Activated T-cell treated with anti-CD3 and anti-CD28 coated beads, Interleukin-2, amount 50 U/mL, for 24 hours (primary cell): Measurements from ENCODE around the gene CYB5B.
A peak's percentile ranks its signal among the peaks of the same experiment; 100 is the strongest.

Experiments used
- DNase-seq: peaks from one replicate; pipeline ENCODE4 v3.0.0-alpha.2; 2020
- H3K27ac Mint-ChIP-seq: 2 replicates; pipeline ENCODE4 v1.8.0; 2020; ENCODE audit warnings: mild to moderate bottlenecking, mixed read lengths
- H3K27me3 Mint-ChIP-seq: 2 replicates; pipeline ENCODE4 v1.8.0; 2020; ENCODE audit warnings: mixed read lengths
- H3K36me3 Mint-ChIP-seq: 2 replicates; pipeline ENCODE4 v1.8.0; 2020; ENCODE audit warnings: low read depth, mixed read lengths
- H3K4me1 Mint-ChIP-seq: 2 replicates; pipeline ENCODE4 v1.8.0; 2020; ENCODE audit warnings: low read depth, mixed read lengths
- H3K4me3 Mint-ChIP-seq: 2 replicates; pipeline ENCODE4 v1.8.0; 2020; ENCODE audit warnings: mild to moderate bottlenecking, moderate library complexity, mixed read lengths
- H3K9me3 Mint-ChIP-seq: 2 replicates; pipeline ENCODE4 v1.8.0; 2020; ENCODE audit warnings: mixed read lengths

CYB5B gene

DNA sequence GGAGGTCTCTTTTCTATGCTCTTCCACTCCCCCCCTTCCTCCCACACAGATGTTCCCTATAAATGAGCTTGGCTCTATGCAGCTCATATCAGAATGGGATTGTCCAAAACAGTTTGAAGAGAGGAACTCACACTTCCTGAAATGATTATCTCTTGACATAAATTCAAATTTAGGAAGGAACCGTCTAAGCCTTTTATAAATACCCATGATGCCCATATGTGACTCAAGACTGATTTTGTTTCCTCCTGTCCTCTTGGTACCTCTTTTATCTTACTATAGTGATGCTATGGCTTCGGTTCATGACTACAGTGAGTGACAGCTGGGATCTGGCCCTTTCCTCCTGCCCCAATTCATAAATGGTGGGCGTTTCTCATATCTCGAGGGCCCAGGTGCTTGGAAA is 22.0 kb upstream of the CYB5B start:
- Mint-ChIP-seq H3K4me1 (peaks cover 19% of the 10 kb centered on the region), H3K27me3 (no peaks in the 10 kb centered on the region), H3K27ac (no peak overlapping the region), H3K4me3 (no peak overlapping the region), H3K9me3 (no peaks in the 10 kb centered on the region), H3K36me3 (no peaks in the 10 kb centered on the region)
- no peak for DNase-seq

DNA sequence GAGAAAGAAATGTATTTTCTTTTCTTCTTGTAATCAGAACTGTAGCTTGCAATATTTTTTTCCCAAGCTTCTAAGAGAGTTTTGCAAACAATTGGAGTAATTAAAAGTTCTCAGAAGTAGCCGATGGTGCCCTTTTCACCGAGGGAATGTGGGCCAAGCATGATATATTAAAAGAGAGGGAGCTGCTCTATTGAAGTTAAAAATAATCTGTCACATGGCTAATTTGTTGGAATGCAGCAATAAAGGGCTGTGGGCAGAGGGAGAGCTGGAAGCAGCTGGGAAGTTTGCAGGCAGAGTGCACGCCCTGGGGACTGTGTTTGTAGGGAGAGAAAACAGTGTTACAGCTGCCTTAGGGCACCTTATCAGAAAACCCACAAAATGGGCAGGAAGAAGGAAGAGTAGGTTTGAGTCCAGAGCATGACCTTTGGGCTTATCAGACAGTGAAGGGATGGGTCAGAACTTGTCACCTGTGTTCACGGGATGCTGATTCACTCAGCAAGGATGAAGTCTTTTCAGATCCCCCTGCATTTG is 20.1 kb upstream of the CYB5B start:
- H3K27ac Mint-ChIP-seq = no peak overlapping the region

DNA sequence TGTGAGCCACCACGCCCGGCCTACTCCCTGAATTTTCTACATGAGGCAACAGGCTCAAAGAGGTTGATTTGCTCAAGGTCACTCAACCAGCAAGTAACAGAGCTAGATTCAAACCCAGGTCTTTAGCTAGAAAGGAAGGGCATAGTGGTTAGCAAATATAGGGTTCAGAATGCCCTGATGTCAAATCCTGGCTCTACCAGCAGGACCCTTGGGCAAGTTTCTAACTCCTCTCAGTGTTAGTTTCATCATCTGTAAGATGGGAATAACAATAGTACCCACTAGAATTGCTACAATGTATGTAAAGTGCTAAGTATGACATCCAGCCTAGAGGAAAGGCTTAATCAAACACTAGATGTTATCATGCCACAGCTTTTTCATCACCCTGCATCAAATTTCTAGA is 19.1 kb upstream of the CYB5B start:
- Mint-ChIP-seq H3K27me3 (no peaks in the 10 kb centered on the region), H3K36me3 (no peaks in the 10 kb centered on the region), H3K9me3 (no peaks in the 10 kb centered on the region), H3K4me3 (no peak overlapping the region), H3K4me1 (peaks cover 8% of the 10 kb centered on the region), H3K27ac (no peak overlapping the region)
- DNase-seq = no peak

More for the DNA sequence above, 20.1 kb upstream of the CYB5B start:
- no peak for DNase-seq
- Mint-ChIP-seq H3K36me3 (no peaks in the 10 kb centered on the region), H3K4me1 (peaks cover 12% of the 10 kb centered on the region), H3K27me3 (no peaks in the 10 kb centered on the region), H3K4me3 (no peak overlapping the region), H3K9me3 (no peaks in the 10 kb centered on the region)

DNA sequence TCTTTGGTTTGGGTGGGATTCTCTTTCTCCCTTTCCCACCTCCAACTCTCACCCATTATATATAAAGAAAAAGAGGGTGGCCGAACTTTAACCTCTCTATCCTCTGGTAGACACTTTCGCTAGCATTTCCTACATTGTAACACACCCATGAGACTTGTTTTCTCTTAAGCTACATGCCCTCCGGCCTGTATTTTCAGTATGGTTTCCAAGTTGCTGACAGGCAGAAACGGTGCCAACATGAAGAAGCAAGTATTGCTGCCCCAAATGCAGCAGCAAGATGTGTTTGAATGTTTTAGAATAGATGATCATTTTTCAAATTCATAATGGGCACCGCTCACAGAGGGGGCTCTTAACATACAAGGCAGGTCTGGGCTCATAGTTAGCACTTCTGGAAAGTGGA is 18.7 kb upstream of the CYB5B start:
- no peak for DNase-seq
- Mint-ChIP-seq H3K9me3 (no peaks in the 10 kb centered on the region), H3K4me1 (peaks cover 12% of the 10 kb centered on the region), H3K27me3 (no peaks in the 10 kb centered on the region), H3K27ac (no peak overlapping the region), H3K4me3 (no peak overlapping the region), H3K36me3 (no peaks in the 10 kb centered on the region)

DNA sequence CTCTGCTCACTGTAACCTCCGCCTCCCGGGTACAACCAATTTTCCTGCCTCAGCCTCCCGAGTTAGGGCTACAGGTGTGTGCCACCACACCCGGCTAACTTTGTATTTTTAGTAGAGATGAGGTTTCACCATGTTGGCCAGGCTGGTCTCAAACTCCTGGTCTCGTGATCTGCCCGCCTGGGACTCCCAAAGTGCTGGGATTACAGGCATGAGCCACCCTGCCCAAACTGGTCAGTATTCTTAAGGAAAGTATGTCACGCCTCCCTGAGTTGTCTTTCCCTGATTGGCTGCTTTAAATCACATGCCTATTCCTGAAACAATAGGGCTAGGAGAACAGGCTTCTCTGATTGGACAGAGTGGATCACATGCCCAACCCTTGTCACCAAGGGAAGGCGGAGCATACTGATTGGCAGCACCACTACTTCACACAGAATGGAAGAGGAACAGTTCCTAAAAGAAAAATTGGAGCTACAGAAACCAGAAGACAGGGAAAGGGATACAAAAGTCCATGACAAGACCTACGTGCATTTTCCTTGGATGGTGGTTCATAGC is 17.6 kb upstream of the CYB5B start:
- H3K27me3 Mint-ChIP-seq = no peaks in the 10 kb centered on the region

DNA sequence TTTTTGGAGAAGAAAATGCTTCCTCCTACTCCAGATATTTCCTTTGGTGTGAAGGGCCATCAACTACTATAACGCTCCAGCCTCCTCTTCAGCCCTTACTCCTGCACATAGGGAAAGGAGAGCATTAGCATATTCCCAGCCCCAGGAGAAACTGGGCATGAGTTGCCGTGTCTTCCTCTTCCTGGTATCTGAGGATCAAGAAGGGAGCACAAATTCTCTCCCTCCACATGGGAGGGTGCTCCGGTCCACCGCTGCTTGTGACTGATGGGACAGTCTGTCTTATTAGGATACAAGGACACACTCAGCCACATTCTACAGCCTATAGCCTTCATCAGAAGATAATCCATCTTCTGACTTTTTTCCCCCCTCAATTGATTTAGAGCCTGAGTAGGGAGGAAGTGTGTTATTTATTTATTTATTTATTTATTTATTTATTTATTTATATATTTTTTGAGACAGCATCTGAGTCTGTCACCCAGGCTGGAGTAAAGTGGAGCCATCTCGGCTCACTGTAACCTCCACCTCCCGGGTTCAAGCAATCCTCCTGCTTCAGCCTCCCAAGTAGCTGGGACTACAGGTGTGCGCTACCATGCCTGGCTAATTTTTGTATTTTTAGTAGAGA is 16.6 kb upstream of the CYB5B start:
- Mint-ChIP-seq H3K27me3 (no peaks in the 10 kb centered on the region), H3K36me3 (no peaks in the 10 kb centered on the region), H3K27ac (no peak overlapping the region), H3K4me3 (no peak overlapping the region), H3K4me1 (peaks cover 15% of the 10 kb centered on the region), H3K9me3 (no peaks in the 10 kb centered on the region)
- no peak for DNase-seq

More for the DNA sequence above, 17.6 kb upstream of the CYB5B start:
- no peaks in the 10 kb centered on the region for H3K36me3 Mint-ChIP-seq
- H3K4me3 Mint-ChIP-seq = no peak overlapping the region
- H3K27ac Mint-ChIP-seq = no peak overlapping the region
- H3K4me1 Mint-ChIP-seq = peaks cover 20% of the 10 kb centered on the region
- DNase-seq = peak; percentile 17
- H3K9me3 Mint-ChIP-seq = no peaks in the 10 kb centered on the region

DNA sequence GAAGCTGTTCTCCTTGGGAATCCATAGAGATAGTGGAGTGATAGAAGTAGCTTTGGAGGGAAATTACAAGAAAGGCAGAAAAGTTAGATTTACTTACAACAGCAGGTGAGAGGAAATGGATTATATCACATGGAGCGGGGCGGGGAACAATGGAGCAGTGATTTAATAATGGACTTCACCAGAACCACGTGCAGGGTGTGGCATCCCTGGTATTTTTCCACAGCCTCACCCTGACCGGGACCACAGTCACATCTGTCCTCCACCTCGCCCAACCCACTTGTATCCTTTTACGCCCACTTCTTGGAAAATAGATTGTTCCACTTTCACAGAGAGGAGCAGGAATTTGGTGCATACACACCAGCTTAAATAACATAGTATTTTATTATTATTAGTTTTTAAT is 15.9 kb upstream of the CYB5B start:
- Mint-ChIP-seq H3K4me3 (no peak overlapping the region), H3K4me1 (peaks cover 15% of the 10 kb centered on the region), H3K27me3 (no peaks in the 10 kb centered on the region)

DNA sequence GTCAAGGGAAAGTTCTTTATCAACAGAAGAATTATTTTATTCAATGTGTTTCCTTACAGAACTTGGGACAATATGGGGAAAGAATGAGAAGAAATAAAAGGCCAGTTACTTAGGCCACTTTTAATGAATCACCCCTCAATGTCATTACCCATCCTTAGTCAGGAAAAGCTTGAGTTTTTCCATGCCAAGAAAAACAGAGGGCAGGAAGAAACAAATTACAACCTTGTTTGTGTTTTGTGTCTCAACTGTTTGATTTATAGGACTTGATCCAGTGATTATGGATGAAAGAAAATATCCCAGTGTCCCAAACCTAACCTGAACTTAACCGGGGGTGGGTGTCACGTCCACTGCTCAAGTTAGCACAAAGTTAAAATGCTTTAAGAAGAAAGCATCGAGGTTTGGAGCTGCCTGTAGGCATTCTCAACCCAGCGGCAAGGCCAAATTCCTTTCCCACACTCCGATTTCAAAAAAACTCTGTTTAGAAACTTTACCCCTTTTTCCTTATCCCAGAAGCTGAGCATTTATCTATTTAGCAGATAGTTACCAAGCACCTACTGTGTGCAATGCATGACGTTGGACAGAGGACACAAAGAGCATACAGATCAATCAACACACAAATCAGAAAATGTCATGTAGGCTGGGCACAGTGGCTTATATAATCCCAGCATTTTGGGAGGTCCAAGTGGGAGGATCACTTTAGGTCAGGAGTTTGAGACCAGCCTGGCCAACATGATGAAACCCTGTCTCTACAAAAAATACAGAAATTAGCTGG is 14.0 kb upstream of the CYB5B start:
- H3K4me1 Mint-ChIP-seq = peaks cover 15% of the 10 kb centered on the region
- no peaks in the 10 kb centered on the region for H3K27me3 Mint-ChIP-seq
- H3K36me3 Mint-ChIP-seq = no peaks in the 10 kb centered on the region
- H3K27ac Mint-ChIP-seq = no peak overlapping the region
- H3K9me3 Mint-ChIP-seq = no peaks in the 10 kb centered on the region
- peak; percentile 19 for DNase-seq
- H3K4me3 Mint-ChIP-seq = no peak overlapping the region

More for the DNA sequence above, 15.9 kb upstream of the CYB5B start:
- Mint-ChIP-seq H3K36me3 (no peaks in the 10 kb centered on the region), H3K27ac (no peak overlapping the region), H3K9me3 (no peaks in the 10 kb centered on the region)
- DNase-seq = peak; percentile 5

DNA sequence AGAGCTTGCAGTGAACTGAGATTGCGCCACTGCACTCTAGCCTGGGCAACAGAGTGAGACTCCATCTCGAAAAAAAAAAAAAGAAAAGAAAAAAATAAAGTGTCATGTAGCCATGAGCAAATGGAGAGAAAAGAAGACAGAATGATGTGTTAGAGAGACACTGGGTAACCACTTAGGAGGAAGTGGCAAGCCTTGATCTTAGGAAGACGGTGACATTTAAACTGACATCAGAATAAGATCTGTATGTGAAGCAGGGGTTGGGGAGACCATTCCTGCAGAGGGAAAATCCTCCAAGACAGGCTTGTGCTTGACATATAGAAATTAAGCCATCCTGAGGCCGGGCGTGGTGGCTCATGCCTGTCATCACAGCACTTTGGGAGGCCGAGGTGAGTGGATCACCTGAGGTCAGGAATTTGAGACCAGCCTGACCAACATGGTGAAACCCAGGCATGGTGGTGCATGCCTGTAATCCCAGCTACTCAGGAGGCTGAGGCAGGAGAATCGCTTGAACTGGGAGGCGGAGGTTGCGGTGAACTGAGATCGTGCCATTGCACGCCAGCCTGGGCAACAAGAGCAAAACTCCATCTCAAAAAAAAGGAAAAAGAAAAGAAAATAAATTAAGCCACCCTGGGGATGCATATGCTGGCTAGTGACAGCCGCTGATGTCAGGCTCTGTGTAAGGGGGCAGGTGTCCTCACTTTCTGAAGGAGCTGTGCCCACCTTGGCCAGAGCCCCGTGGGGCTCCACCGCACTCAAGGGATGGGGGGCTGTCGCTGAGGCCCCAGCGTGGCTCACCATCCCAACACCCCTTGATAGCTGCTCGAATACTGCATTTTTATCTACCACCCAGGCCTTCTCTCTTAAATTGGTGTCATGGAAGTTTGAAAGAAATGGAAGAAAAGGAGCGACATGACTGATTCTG is 13.1 kb upstream of the CYB5B start:
- no peak overlapping the region for H3K4me3 Mint-ChIP-seq
- no peaks in the 10 kb centered on the region for H3K27me3 Mint-ChIP-seq
- no peaks in the 10 kb centered on the region for H3K9me3 Mint-ChIP-seq
- peaks cover 15% of the 10 kb centered on the region for H3K4me1 Mint-ChIP-seq
- no peaks in the 10 kb centered on the region for H3K36me3 Mint-ChIP-seq
- peak overlapping the region; percentile 37 for H3K27ac Mint-ChIP-seq
- DNase-seq = peak; percentile 22

DNA sequence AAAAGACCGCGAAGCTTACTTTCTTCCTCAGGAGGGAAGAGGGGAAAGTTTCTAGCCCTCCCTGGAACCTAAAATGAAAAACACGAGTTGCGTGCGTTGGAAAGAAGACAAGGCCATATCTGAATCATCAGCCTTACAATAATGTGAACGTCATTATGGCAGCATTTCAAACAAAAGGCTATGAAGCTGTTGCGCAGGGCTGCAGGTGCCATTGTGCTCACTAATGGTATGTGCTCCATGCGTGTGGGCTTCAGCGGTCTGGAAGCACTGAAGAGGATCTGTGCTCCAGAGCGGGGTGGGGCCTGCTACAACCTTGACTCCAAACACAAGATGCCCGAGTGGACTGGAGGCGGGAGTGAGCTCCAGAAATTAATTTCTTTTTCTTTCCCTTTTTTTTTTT is 12.1 kb upstream of the CYB5B start:
- Mint-ChIP-seq H3K4me3 (no peak overlapping the region), H3K4me1 (peaks cover 15% of the 10 kb centered on the region), H3K27ac (no peak overlapping the region), H3K36me3 (no peaks in the 10 kb centered on the region), H3K27me3 (no peaks in the 10 kb centered on the region), H3K9me3 (no peaks in the 10 kb centered on the region)
- DNase-seq = no peak

DNA sequence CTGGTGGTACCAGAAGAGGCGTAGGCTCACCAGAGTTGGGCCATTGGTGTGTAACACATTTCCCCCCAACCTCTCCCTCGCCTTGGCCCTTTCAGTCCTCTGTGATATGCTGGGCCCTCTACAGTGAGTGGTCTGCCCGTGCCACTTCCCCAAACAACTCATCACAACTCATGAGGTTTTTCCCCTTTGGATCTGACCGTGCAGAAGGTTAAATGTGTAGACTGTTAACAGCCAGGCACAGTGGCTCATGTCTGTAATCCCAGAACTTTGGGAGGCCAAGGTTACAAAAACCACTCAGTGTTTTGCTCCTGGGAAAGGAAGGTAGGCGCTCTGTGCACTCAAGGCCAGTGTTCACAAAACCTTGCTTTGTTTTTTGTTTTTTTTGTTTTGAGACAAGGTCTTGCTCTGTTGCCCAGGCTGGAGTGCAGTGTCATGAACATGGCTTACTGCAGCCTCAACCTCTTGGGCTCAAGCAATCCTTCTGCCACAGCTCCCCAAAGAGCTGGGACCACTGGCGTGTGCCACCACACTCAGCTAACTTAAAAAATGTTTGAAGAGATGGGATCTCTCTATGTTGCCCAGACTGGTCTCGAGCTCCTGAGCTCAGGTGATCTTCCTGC is 11.3 kb upstream of the CYB5B start:
- Mint-ChIP-seq H3K27me3 (no peaks in the 10 kb centered on the region), H3K4me3 (no peak overlapping the region), H3K4me1 (peaks cover 15% of the 10 kb centered on the region), H3K36me3 (no peaks in the 10 kb centered on the region), H3K9me3 (no peaks in the 10 kb centered on the region), H3K27ac (no peak overlapping the region)
- peak; percentile 20 for DNase-seq

DNA sequence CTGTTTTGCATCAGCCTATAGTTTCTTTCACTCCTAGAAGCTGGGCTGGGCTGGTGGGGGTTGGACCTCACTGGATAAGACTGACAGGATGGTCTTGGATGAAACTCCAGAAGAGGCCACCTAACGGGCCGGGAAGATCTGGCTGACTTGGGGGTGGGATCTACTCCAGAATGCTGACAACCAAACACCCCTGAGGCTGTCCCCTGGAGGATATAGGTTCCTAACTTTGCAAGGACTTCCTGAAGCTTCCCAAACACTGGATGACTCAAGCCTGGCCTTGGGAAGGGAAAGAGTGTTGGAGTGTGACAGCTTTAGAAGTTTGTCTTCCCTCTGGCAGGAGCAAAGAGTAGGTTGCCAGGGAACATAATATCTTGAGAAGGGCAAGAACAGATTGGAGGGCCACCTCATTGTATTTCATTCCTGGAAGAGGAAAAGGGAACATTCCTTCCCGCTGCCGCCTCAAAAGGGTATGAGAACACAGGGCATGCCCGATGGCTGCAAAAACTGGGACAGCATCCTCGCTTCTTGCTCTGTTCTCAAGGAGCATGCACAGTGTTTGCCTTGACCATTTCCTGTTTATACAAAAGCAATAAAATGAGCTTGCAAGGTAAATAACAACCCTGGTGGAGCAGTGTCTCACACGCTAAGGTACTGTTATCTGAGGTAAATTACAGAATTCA is 6.8 kb upstream of the CYB5B start:
- DNase-seq = no peak
- Mint-ChIP-seq H3K4me3 (no peak overlapping the region), H3K36me3 (no peaks in the 10 kb centered on the region), H3K27ac (no peak overlapping the region), H3K4me1 (peaks cover under 1% of the 10 kb centered on the region), H3K9me3 (no peaks in the 10 kb centered on the region), H3K27me3 (no peaks in the 10 kb centered on the region)

DNA sequence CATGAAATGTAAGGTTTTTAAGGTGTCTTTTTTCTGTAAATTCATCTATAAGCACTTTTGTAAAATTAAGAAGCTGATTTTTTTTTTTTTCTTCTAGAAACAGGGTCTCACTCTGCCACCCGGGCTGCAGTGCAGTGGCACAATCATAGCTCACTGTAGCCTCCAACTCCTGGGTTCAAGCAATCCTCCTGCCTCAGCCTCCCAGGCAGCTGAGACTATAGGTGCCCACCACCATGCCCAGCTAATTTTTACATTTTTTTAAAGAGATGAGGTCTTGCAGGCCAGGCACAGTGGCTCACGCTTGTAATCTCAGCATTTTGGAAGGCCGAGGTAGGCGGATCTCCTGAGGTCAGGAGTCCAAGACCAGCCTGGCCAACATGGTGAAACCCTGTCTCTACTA is 4.5 kb upstream of the CYB5B start:
- H3K4me3 Mint-ChIP-seq = no peak overlapping the region
- H3K27me3 Mint-ChIP-seq = no peaks in the 10 kb centered on the region
- no peak overlapping the region for H3K27ac Mint-ChIP-seq
- H3K4me1 Mint-ChIP-seq = peaks cover 14% of the 10 kb centered on the region
- H3K36me3 Mint-ChIP-seq = peaks cover 11% of the 10 kb centered on the region
- no peak for DNase-seq
- no peaks in the 10 kb centered on the region for H3K9me3 Mint-ChIP-seq
